ENCODE measurements around the gene NCKIPSD. TPM values are rescaled to one million over a fixed set of nuclear protein-coding genes. Genes with fewer than 3 reads are reported as not detected.

NCKIPSD gene
- total RNA-seq, 1 experiment from 2014 or later: 46.0 TPM

DNA sequence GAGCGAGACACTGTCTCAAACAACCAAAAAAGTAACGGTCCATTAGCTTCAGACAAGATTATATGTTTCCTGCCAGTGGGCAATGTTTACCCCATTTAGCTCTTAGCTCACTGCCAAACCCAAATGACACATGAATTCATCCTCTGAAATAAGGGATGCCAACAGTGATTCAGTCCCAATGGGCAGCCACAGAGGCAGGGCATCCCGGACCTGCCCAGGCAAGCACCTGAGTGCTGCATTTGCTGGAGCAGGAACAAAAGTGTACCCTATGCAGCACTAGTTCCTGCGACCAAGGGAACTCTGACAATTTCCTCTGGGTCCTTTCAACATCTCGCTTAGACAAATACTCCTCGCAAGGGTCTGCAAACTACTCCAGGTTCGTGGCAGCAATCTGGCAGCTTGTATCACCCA, 23.3 kb upstream of the NCKIPSD start:
- Histone ChIP-seq H2AFZ (ENCODE audit: low read length) (no peak overlapping the region), H4K8ac (replicated peaks; ENCODE audit: insufficient read length, low read depth, low read length) (no peak overlapping the region), H3K79me2 (ENCODE audit: insufficient read depth, low read length) (peaks cover 69% of the 10 kb centered on the region; the same call in 1 of the 2 replicates), H3K4me2 (ENCODE audit: insufficient read depth, insufficient read length, low read length) (no peak overlapping the region), H2BK15ac (ENCODE audit: low read depth, low read length) (no peak overlapping the region), H3T11ph (ENCODE audit: low read length) (no peak overlapping the region), H2AK5ac (ENCODE audit: insufficient read length, low read length) (no peak overlapping the region), H2BK120ac (ENCODE audit: low read depth, low read length, poor library complexity, severe bottlenecking) (no peak overlapping the region), H2BK12ac (ENCODE audit: insufficient read length, low read depth, low read length) (no peak overlapping the region), H3K18ac (ENCODE audit: insufficient read length, low read depth, low read length) (no peak overlapping the region), H3K14ac (ENCODE audit: insufficient read depth, low read length) (no peak overlapping the region), H3K4me1 (ENCODE audit: insufficient read depth, low read length) (no peaks in the 10 kb centered on the region; the same call in 1 of the 2 replicates), H2BK20ac (ENCODE audit: low read depth, low read length, poor library complexity, severe bottlenecking) (no peak overlapping the region), H2BK5ac (ENCODE audit: insufficient read length, low read length) (no peak overlapping the region), H3K23ac (ENCODE audit: insufficient read length, low read depth, low read length) (no peak overlapping the region), H3K79me1 (ENCODE audit: insufficient read depth, low read depth, low read length, poor library complexity, severe bottlenecking) (peaks cover 5% of the 10 kb centered on the region), H3K4ac (ENCODE audit: low read depth, low read length) (no peak overlapping the region), H3K27me3 (ENCODE audit: insufficient read depth, low read length) (no peaks in the 10 kb centered on the region), H3K56ac (ENCODE audit: insufficient read length, low read depth, low read length) (no peak overlapping the region), H3K9me3 (ENCODE audit: control insufficient read depth, low read depth, low read length) (no peaks in the 10 kb centered on the region), H4K5ac (ENCODE audit: insufficient read length, low read depth, low read length) (no peak overlapping the region), H4K20me1 (ENCODE audit: control insufficient read depth, insufficient read depth, insufficient read length) (no peaks in the 10 kb centered on the region), H3K9ac (ENCODE audit: extremely low read depth, insufficient read length, low read length) (no peak overlapping the region), H4K91ac (ENCODE audit: insufficient read length, low read depth, low read length) (no peak overlapping the region), H3K27ac (ENCODE audit: insufficient read length, low read depth, low read length) (no peak overlapping the region), H3K23me2 (ENCODE audit: insufficient read length, low read depth, low read length, poor library complexity, severe bottlenecking) (no peaks in the 10 kb centered on the region)
- Mint-ChIP-seq H3K4me3 (peak overlapping the region in 1 of 2 experiments; percentile 15; a peak in 2 of 5 replicates), H3K9me3 (no peaks in the 10 kb centered on the region), H3K4me1 (peaks cover 30 to 34% of the 10 kb centered on the region in 2 experiments), H3K36me3 (ENCODE audit: insufficient read depth in 1 of 3, low read depth in 3 of 3) (peaks cover 42 to 80% (median 78%) of the 10 kb centered on the region in 3 experiments), H3K27ac (peak overlapping the region in 2 of 3 experiments; percentile 92 to 94; a peak in 4 of 7 replicates), H3K27me3 (ENCODE audit: low read depth) (no peaks in the 10 kb centered on the region)
- no CpG with 5 or more reads among the region's 7 CpGs for WGBS (ENCODE audit: extremely low coverage, insufficient read length, low lambda C conversion rate)
- TF ChIP-seq CTCF (conservative IDR thresholded peaks at IDR 0.05): no peak
- no peak for DNase-seq

Measured in H9 (cell line).